ENCODE data around the gene LRRN1. TPM values are rescaled to one million over a fixed set of nuclear protein-coding genes. Genes with fewer than 3 reads are reported as not detected.

LRRN1 gene
- total RNA-seq (under 1 TPM in 3 of 4 donors, not detected in 1; 0.14 to 0.15 (median 0.14) TPM), polyA plus RNA-seq (0.05 TPM)
- long read RNA-seq, donor 1, partial matches to known transcripts, result 0 of 1 reads
- long read RNA-seq, donor 1, other reads (novel, unspliced or antisense), result 1 of 1 reads
- long read RNA-seq, donor 2, result 0 reads
- long read RNA-seq, donor 3, result 0 reads
- long read RNA-seq, donor 4, result 0 reads

DNA sequence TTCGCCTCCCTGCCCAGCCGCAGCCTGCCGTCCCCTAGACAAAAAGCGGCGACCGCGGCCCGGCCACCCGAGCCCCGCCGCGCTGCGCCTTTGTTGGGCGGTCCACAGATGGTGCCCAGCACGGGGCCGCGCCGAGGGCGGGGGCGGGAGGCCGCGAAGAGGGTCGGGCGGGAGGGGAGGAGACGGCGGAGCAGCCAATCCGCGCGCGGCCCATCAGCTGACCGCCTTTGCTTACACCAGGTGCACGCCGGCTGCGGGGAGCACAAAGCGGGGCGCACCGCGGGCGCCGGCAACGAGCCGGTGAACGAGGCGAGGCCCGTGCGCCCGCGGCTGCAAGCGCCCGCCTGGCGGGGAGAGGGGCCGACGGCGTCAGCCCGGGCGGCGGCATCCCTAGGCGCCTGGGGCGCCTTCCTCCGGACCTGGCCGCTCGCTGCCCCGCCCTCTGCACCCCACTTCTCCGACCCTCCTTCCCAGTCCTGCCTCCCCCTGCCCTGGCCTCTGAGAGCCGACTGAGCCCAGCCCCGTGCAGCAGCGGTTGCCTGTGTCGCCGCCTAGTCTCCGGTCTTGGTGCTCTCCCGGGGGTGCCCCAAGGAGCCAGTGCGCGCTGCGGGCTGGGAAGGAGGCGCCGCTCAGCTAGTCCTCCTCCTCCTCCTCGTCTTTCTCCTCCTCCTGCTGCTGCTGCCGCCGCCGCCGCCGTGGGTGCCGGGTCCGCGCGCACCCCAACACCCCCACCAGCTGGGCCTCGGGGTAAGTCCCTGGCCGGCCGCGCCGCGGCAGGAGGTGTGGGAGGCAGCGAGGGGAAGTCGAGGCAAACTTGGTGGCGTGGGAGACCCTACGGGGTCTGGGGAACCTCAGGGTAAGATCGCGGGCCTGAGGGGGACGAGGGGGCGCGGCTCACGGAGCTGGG lies at the start of gene LRRN1:
Gene LRRN1, plus strand, starts transcription at position 259 of the 907 bp plus-strand sequence. CDS start 45,211 bp downstream, outside the sequence.
- DNase-seq (peak; percentile 43 to 77 (median 71)), ATAC-seq (peak; percentile 75 to 79)
- Histone ChIP-seq H3K27me3 (ENCODE audit: control insufficient read depth, insufficient read depth) (peaks cover 2% of the 10 kb centered on the region), H3K9me3 (ENCODE audit: control insufficient read depth, low read length) (no peaks in the 10 kb centered on the region), H3K4me1 (ENCODE audit: control insufficient read depth, insufficient read depth, low read length) (no peaks in the 10 kb centered on the region), H3K4me3 (ENCODE audit: low read length) (peak within 1 kb of the TSS; percentile 41), H3K27ac (ENCODE audit: low read length) (no peak within 1 kb of the TSS)
- under 1% methylated on average over 102 of the region's 102 CpGs for WGBS
- intact Hi-C loops (cut with DNase I), result no loop called here

DNA sequence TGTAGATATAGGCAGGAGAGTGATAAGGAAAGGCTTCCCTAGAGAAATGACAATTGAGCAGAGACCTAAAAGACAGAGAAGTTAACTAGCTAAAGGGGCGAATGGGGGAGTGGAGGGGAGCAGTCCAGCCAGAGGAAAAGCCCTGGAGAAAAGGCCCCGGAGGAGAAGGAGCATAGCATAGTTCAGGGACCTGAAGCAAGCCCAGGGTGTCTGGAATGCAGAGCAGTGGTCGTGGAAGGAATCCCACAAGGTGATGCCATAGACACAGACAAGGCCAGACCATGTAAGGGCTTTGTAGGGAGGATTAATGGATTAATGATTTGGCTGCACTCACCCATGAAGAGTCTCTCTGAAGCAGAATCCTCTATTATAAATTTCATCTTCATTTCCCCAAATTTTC lies 45.8 kb upstream of the LRRN1 start:
- Histone ChIP-seq H3K4me3 (ENCODE audit: low read length) (no peak overlapping the region), H3K9me3 (ENCODE audit: control insufficient read depth, low read length) (no peaks in the 10 kb centered on the region), H3K27me3 (ENCODE audit: control insufficient read depth, insufficient read depth) (no peaks in the 10 kb centered on the region), H3K4me1 (ENCODE audit: control insufficient read depth, insufficient read depth, low read length) (no peaks in the 10 kb centered on the region), H3K27ac (ENCODE audit: low read length) (no peak overlapping the region)
- 58% methylated on average over 3 of the region's 3 CpGs for WGBS
- intact Hi-C loops (cut with DNase I), result no loop called here
- ATAC-seq (no peak), DNase-seq (no peak)

DNA sequence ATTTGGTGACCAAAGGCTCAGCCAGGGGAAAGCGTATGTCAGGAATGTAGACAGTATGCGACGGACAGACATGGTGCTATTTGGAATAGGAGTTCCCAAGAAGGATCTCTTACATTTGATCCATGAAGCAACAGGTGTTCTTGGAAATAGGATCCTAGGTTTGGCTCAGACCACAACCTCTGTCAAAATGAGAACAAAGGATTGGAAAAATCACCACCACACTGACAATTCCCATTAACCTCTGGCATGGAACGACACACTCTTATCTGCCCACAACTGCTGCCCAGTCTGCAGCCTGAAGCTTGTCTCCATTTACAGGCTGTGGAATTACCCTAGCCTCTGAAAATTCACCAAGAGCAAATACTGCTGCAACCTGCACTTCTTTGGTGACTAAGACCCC lies 33.6 kb upstream of the LRRN1 start:
- WGBS, result 86% methylated on average over 4 of the region's 4 CpGs
- no peaks in the 10 kb centered on the region for H3K4me1 ChIP-seq (ENCODE audit: control insufficient read depth, insufficient read depth, low read length)
- H3K27ac ChIP-seq (ENCODE audit: low read length), result no peak overlapping the region
- no peaks in the 10 kb centered on the region for H3K9me3 ChIP-seq (ENCODE audit: control insufficient read depth, low read length)
- no peak for ATAC-seq
- DNase-seq, result no peak
- no peak overlapping the region for H3K4me3 ChIP-seq (ENCODE audit: low read length)
- intact Hi-C loops (cut with DNase I), result no loop called here
- H3K27me3 ChIP-seq (ENCODE audit: control insufficient read depth, insufficient read depth), result no peaks in the 10 kb centered on the region

- H3K9me3 ChIP-seq (ENCODE audit: control insufficient read depth, low read length), result no peaks in the 10 kb centered on the region
- no peak overlapping the region for H3K27ac ChIP-seq (ENCODE audit: low read length)
- 71% methylated on average over 1 of the region's 1 CpG for WGBS
- ATAC-seq (no peak), DNase-seq (no peak)
- H3K27me3 ChIP-seq (ENCODE audit: control insufficient read depth, insufficient read depth), result no peaks in the 10 kb centered on the region
- intact Hi-C loops (cut with DNase I), result no loop called here
- H3K4me1 ChIP-seq (ENCODE audit: control insufficient read depth, insufficient read depth, low read length), result no peaks in the 10 kb centered on the region
- H3K4me3 ChIP-seq (ENCODE audit: low read length), result no peak overlapping the region
Observed at GRCh38 chr3:3766140-3766539, 33.1 kb upstream of the LRRN1 start.

- DNase-seq, result no peak
- Histone ChIP-seq H3K4me3 (ENCODE audit: low read length) (no peak overlapping the region), H3K9me3 (ENCODE audit: control insufficient read depth, low read length) (no peaks in the 10 kb centered on the region), H3K27ac (ENCODE audit: low read length) (no peak overlapping the region), H3K27me3 (ENCODE audit: control insufficient read depth, insufficient read depth) (no peaks in the 10 kb centered on the region), H3K4me1 (ENCODE audit: control insufficient read depth, insufficient read depth, low read length) (no peaks in the 10 kb centered on the region)
- ATAC-seq, result no peak
- WGBS, result 69% methylated on average over 3 of the region's 3 CpGs
- intact Hi-C loops (cut with DNase I), result no loop called here
Observed at GRCh38 chr3:3771094-3771493, 28.1 kb upstream of the LRRN1 start.

- Histone ChIP-seq H3K27ac (ENCODE audit: low read length) (no peak overlapping the region), H3K9me3 (ENCODE audit: control insufficient read depth, low read length) (no peaks in the 10 kb centered on the region), H3K4me3 (ENCODE audit: low read length) (no peak overlapping the region), H3K27me3 (ENCODE audit: control insufficient read depth, insufficient read depth) (no peaks in the 10 kb centered on the region), H3K4me1 (ENCODE audit: control insufficient read depth, insufficient read depth, low read length) (no peaks in the 10 kb centered on the region)
- WGBS, result 59% methylated on average over 1 of the region's 1 CpG
- intact Hi-C loops (cut with DNase I), result no loop called here
- no peak for ATAC-seq
- DNase-seq, result no peak
Observed at GRCh38 chr3:3771567-3771966, 27.7 kb upstream of the LRRN1 start.

GRCh38 chr3:3772338-3772737 lies 26.9 kb upstream of the LRRN1 start:
- DNase-seq, result no peak
- WGBS, result 68% methylated on average over 1 of the region's 1 CpG
- Histone ChIP-seq H3K27me3 (ENCODE audit: control insufficient read depth, insufficient read depth) (no peaks in the 10 kb centered on the region), H3K4me3 (ENCODE audit: low read length) (no peak overlapping the region), H3K4me1 (ENCODE audit: control insufficient read depth, insufficient read depth, low read length) (no peaks in the 10 kb centered on the region), H3K9me3 (ENCODE audit: control insufficient read depth, low read length) (no peaks in the 10 kb centered on the region), H3K27ac (ENCODE audit: low read length) (no peak overlapping the region)
- intact Hi-C loops (cut with DNase I), result no loop called here
- ATAC-seq, result no peak

DNA sequence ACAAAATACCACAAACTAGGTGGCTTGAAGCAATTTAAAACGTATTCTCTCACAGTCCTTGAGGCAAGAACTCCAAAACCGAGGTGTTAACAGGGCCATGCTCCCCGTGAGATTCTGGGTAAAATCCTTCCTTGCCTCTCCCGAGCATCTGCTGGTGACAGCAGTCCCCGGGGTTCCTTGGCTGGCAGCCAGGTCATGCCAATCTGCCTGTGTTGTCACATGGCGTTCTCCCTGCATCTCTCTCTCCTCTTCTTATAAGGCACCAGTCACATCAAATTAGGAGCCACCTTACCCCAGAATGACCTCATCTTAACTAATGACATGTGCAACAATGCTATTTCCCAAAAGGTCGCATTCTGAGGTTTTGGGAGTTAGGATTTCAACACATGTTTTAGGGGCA lies 26.3 kb upstream of the LRRN1 start:
- peak in 2 of 3 donors; percentile 40 to 44 for DNase-seq

GRCh38 chr3:3776607-3777006 lies 22.6 kb upstream of the LRRN1 start:
- ATAC-seq, result no peak
- Histone ChIP-seq H3K27me3 (ENCODE audit: control insufficient read depth, insufficient read depth) (no peaks in the 10 kb centered on the region), H3K4me1 (ENCODE audit: control insufficient read depth, insufficient read depth, low read length) (no peaks in the 10 kb centered on the region), H3K9me3 (ENCODE audit: control insufficient read depth, low read length) (no peaks in the 10 kb centered on the region), H3K4me3 (ENCODE audit: low read length) (no peak overlapping the region), H3K27ac (ENCODE audit: low read length) (no peak overlapping the region)
- intact Hi-C loops (cut with DNase I), result no loop called here
- DNase-seq, result no peak
- WGBS, result 93% methylated on average over 4 of the region's 4 CpGs

More for the DNA sequence above, 26.3 kb upstream of the LRRN1 start:
- ATAC-seq, result no peak
- Histone ChIP-seq H3K4me3 (ENCODE audit: low read length) (no peak overlapping the region), H3K4me1 (ENCODE audit: control insufficient read depth, insufficient read depth, low read length) (no peaks in the 10 kb centered on the region), H3K9me3 (ENCODE audit: control insufficient read depth, low read length) (no peaks in the 10 kb centered on the region), H3K27ac (ENCODE audit: low read length) (no peak overlapping the region), H3K27me3 (ENCODE audit: control insufficient read depth, insufficient read depth) (no peaks in the 10 kb centered on the region)
- intact Hi-C loops (cut with DNase I), result no loop called here
- 66% methylated on average over 7 of the region's 7 CpGs for WGBS

DNA sequence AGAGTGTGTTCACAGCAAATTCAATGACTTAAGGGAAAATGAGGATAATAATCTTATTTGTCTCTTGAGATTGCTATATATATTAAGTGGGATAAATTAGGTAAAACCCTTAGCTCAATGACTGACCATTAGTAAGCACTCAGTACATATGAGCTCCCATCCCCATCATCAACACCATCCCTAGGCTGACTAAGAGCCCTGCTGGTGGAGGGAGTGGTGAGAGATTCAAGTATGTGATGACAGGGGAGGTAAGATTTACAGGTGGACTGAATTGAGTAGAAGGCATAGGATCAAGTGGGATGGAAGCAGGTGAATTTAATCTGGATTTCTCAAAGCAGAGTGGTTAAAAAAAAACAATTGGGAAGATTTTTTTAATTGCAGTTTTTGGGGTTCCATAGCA lies 21.0 kb upstream of the LRRN1 start:
- Histone ChIP-seq H3K27ac (ENCODE audit: low read length) (no peak overlapping the region), H3K9me3 (ENCODE audit: control insufficient read depth, low read length) (no peaks in the 10 kb centered on the region), H3K27me3 (ENCODE audit: control insufficient read depth, insufficient read depth) (no peaks in the 10 kb centered on the region), H3K4me3 (ENCODE audit: low read length) (no peak overlapping the region), H3K4me1 (ENCODE audit: control insufficient read depth, insufficient read depth, low read length) (no peaks in the 10 kb centered on the region)
- no peak for DNase-seq
- no peak for ATAC-seq
- intact Hi-C loops (cut with DNase I), result no loop called here

DNA sequence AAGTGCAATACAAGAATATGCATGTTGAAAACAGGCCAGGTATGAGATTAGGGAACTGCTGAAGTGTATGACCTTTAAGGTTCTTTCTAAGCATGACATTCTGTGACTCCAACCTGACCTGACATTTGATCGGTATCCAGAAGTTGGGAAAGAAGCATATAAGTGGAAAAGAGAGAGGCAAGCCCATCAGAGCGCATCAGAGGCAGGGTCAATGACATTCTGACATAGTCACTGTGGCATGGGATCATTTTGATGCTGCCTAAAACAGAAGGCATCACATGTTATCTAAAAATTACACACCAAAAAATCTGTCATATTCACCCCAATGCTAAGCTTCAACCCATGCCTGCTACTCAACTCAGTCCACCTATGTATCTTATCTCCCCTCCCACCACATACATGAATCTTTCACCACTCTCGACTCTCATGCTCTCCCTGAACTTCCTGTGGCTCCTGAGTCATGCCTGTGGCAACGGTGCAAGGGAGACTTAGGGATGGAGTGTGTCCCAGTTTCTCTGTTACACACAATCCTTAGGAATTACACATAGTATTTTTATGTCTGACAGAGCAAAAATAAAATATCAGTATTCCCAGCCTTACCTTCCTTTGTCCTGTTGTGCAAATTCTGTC lies 20.5 kb upstream of the LRRN1 start:
- ATAC-seq, result no peak
- WGBS, result 57% methylated on average over 4 of the region's 4 CpGs
- intact Hi-C loops (cut with DNase I), result no loop called here

More for the DNA sequence above, 20.5 kb upstream of the LRRN1 start:
- H3K4me3 ChIP-seq (ENCODE audit: low read length), result no peak overlapping the region
- H3K27me3 ChIP-seq (ENCODE audit: control insufficient read depth, insufficient read depth), result no peaks in the 10 kb centered on the region
- no peaks in the 10 kb centered on the region for H3K9me3 ChIP-seq (ENCODE audit: control insufficient read depth, low read length)
- DNase-seq, result no peak
- H3K27ac ChIP-seq (ENCODE audit: low read length), result no peak overlapping the region
- no peaks in the 10 kb centered on the region for H3K4me1 ChIP-seq (ENCODE audit: control insufficient read depth, insufficient read depth, low read length)

Data from right cardiac atrium (tissue), 5 donors.